BJ (cell line): ENCODE data around the gene CHSY3. TPM values are rescaled to one million over a fixed set of nuclear protein-coding genes. Genes with fewer than 3 reads are reported as not detected.

Source experiments
- CTCF ChIA-PET: fragments of 350-600 bp; formaldehyde crosslinking; extraction: SDS; loops from one replicate; lab custom pipeline; 2021; ENCODE audit warnings: antibody characterized with exemption, inconsistent platforms; lab: Yijun Ruan, JAX
- POLR2A ChIA-PET: fragments of 300-600 bp; sonication (Branson Sonifier 250); formaldehyde crosslinking; extraction: SDS; loops from one replicate; lab custom pipeline; 2021; ENCODE audit warnings: antibody characterized with exemption; lab: Charles Lee
- DNase-seq: peaks from one replicate; pipeline ENCODE4 v3.0.0-alpha.2; 2011; ENCODE audit warnings: low read depth
- H3K27me3 ChIP-seq: 2 replicates; pipeline ENCODE4 v1.6.0; 2011; ENCODE audit warnings: low read length; ENCODE audit not compliant: control insufficient read depth, insufficient read depth
- H3K36me3 ChIP-seq: 2 replicates; pipeline ENCODE4 v1.5.1; 2011; ENCODE audit warnings: low read length; ENCODE audit not compliant: control insufficient read depth, insufficient read depth
- H3K4me3 ChIP-seq: 2 replicates; pipeline ENCODE4 v1.5.1; 2011; ENCODE audit warnings: low read depth, mild to moderate bottlenecking, control low read depth, low read length
- polyA plus RNA-seq: library from polyadenylated mRNA; depleted of rRNA; stranded (reverse); fragments of >200 nt; gene quantifications from 2 replicates; pipeline ENCODE4 v1.2.3, GENCODE V29; 2011
- TF ChIP-seq, protein P1 (sequence below): IDR thresholded peaks from 2 replicates; pipeline ENCODE4 v1.5.1; 2011; ENCODE audit warnings: low read depth, mild to moderate bottlenecking, control low read depth, inconsistent platforms, low read length, moderate library complexity; ENCODE audit not compliant: insufficient read depth

The CHSY3 gene
- polyA plus RNA-seq, 1 experiment: 0.91 TPM

DNA sequence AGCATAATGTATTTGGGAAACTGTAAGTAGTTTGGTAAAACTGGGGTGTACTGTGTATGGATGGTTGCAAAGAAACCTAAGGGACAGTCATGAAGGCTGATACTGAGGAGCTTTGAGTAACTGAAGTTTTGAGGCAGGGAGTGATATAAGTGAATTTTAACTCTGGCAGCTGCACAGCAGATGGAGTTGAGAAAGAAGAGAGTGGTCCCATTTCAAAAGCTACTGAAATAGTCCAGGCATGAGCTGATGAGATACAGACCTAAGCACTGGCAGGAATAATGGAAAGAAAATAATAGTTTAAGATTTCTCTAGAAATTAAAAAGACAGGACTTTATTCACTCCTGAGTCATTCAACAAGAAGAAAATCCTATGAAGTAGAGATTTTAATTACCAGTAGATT lies 232.0 kb downstream of the CHSY3 start:
- TF ChIP-seq, protein P1, sequence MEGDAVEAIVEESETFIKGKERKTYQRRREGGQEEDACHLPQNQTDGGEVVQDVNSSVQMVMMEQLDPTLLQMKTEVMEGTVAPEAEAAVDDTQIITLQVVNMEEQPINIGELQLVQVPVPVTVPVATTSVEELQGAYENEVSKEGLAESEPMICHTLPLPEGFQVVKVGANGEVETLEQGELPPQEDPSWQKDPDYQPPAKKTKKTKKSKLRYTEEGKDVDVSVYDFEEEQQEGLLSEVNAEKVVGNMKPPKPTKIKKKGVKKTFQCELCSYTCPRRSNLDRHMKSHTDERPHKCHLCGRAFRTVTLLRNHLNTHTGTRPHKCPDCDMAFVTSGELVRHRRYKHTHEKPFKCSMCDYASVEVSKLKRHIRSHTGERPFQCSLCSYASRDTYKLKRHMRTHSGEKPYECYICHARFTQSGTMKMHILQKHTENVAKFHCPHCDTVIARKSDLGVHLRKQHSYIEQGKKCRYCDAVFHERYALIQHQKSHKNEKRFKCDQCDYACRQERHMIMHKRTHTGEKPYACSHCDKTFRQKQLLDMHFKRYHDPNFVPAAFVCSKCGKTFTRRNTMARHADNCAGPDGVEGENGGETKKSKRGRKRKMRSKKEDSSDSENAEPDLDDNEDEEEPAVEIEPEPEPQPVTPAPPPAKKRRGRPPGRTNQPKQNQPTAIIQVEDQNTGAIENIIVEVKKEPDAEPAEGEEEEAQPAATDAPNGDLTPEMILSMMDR: no peak
- ChIA-PET CTCF (interaction anchor here (1.2 to 1.3 kb wide), 3 partner anchors 11 to 232 kb away, joined by 3 to 4 read pairs (median 3); partner anchors contain the start of gene CHSY3), POLR2A (no interaction called here)
- no peaks in the 10 kb centered on the region for H3K36me3 ChIP-seq
- no peaks in the 10 kb centered on the region for H3K27me3 ChIP-seq
- DNase-seq: no peak
- no peak overlapping the region for H3K4me3 ChIP-seq

DNA sequence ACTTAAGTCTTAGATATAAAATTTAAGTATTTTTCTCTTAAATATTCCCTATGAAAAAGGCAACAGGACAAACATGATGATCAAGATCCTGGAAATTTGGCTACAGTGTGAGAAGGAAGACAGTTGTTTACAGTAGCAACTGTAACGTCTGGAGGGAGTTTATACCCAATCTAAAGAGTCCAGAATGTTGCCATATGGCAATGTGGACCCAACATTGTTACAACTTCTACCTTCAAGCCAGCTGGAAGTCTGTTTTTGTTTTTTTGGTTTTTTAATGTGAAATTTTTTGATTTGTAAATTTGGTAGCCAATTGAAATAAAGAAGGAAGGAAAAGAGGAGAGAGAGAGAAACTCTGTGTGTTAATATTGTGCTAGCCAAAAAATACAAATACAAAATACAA lies 233.4 kb downstream of the CHSY3 start:
- H3K27me3 ChIP-seq: no peaks in the 10 kb centered on the region
- DNase-seq: no peak
- ChIA-PET POLR2A (no interaction called here), CTCF (interaction anchor here (0.6 to 1.1 kb wide), 3 partner anchors 28 to 233 kb away, joined by 3 to 4 read pairs (median 3); no protein-coding TSS in a partner anchor)
- TF ChIP-seq, protein P1: no peak
- H3K4me3 ChIP-seq: no peak overlapping the region
- H3K36me3 ChIP-seq: no peaks in the 10 kb centered on the region

DNA sequence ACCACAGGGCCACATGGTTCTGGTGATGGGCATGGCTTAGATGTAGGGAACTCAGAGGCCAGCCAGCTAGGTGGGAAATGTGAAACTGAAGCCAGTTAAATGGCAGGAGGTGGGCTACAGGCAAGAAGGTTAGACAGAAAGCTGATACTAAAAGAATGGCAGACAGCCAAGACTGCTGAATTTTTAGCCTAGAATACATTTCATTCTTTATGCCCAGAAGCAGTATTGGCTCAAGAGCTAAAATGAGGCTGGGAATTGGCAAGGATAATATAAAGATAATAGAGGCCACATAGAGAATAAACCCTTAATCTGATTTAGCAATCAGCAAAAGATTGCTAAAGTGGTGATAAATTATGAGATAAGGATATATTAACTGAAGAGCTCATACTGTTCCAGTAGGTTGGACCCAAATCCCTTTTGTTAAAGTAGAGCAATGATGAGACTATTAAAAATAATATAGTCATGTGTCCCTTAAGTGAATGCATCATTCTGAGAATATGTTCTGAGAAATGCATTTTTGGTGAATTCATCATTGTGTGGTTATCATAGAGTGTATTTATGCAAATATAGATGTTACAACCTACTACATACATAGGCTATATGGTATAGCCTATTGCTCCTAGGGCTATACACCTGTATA lies 234.3 kb downstream of the CHSY3 start:
- peak; percentile 2 for DNase-seq
- POLR2A ChIA-PET: no interaction called here

DNA sequence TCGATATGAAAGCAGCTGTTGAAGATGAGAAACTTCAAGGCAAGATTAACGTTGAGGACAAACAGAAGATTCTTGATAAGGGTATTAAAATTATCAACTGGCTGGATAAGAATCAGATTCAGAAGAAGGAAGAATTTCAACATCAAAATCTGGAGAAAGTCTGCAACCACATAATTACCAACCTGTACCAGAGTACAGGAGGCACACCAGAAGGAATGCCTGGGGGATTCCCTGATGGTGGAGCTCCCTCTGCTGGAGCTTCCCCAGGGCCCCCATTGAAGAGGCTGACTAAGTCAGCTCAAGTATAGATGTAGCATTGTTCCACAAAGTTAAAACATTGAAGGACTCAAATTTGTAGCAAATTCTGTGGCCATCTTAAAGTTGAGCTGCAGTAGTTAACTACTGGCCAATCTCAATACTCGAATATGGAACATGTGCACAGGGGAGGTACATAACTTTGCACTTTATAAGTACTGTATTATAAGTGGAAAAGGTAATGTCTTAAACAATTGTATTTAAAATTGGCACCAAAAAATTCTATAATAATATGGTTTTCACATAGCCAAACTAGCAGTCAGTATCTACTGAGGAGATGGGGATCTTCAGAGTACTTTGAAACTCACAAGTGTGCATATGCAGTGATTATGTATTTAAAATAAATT lies 237.5 kb downstream of the CHSY3 start:
- no peak overlapping the region for H3K4me3 ChIP-seq
- H3K36me3 ChIP-seq: no peaks in the 10 kb centered on the region
- H3K27me3 ChIP-seq: no peaks in the 10 kb centered on the region
- TF ChIP-seq, protein P1: peak; percentile 88
- ChIA-PET CTCF (interaction anchor here (0.6 to 3.9 kb wide), 18 partner anchors 10 to 402 kb away, joined by 3 to 24 read pairs (median 4); partner anchors contain the start of gene CHSY3), POLR2A (no interaction called here)
- no peak for DNase-seq

More for the DNA sequence above, 234.3 kb downstream of the CHSY3 start:
- H3K36me3 ChIP-seq: no peaks in the 10 kb centered on the region
- TF ChIP-seq, protein P1: no peak
- CTCF ChIA-PET: interaction anchor here (0.6 to 3.9 kb wide), 6 partner anchors 16 to 367 kb away, joined by 3 to 24 read pairs (median 4); no protein-coding TSS in a partner anchor
- H3K27me3 ChIP-seq: no peaks in the 10 kb centered on the region
- no peak overlapping the region for H3K4me3 ChIP-seq

DNA sequence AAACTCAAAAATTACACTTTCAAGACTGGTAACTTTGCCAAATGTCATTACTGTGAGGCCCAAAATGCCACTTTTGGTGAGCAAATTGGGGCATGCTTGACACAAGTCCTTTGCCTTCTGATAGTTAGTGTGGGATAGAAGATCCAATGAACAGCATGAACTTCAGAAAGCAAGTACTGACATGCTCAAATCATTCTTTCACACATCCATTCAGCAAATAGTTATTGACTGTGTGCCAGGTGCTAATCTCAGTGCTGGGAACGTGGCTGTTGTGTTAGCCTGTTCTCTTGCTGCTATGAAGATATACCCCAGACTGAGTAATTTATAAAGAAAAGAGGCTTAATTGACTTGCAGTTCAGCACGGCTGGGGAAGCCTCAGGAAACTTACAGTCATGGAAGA lies 247.0 kb downstream of the CHSY3 start:
- ChIA-PET POLR2A (no interaction called here), CTCF (interaction anchor here (0.6 kb wide), 1 partner anchor 14 kb away, joined by 3 read pairs; no protein-coding TSS in a partner anchor)
- no peak for DNase-seq
- Histone ChIP-seq H3K36me3 (no peaks in the 10 kb centered on the region), H3K27me3 (no peaks in the 10 kb centered on the region), H3K4me3 (no peak overlapping the region)
- TF ChIP-seq, protein P1: no peak
